ENCODE measurements around the gene SFTA2.
"Not testable (repeated sequence)": the region's sequence is repeated elsewhere in the genome, so short reads cannot be mapped to it uniquely, and the experiment has no call there.

Gene SFTA2

DNA sequence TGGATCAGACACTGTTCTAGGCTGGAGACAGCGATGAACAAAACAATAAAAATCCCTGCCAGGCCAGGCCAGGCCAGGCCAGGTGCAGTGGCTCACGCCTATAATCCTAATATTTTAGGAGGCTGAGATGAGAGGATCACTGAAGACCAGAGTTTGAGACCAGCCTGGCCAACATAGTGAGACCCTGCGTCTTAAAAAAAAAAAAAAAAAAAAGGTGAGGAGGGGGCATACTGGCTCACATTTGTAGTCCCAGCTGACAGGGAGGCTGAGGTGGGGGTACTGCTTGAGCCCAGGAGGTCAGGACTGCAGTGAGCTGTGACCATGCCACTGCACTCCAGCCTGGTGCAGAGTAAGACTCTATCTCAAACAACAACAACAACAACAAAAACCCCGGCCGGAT, 13.3 kb upstream of the SFTA2 start:
- H3K4me3 ChIP-seq (ENCODE audit: low read length): no peak overlapping the region

DNA sequence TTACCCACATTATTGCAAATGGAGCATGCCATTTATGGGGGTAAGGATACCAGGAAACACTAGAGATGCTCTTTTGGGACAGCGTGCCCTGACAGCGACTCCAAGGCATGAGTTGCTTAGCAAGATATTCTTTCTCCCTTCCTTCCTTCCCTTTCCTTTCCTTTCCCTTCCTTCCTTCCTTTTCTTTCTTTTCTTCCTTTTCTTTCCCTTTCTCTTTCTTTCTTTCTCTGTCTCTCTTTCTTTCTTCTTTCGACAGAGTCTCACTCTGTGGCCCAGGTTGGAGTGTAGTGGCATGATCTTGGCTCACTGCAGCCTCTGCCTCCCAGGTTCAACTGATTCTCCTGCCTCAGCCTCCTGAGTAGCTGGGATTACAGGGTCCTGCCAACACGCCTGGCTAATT, 12.1 kb upstream of the SFTA2 start:
- DNase-seq (ENCODE audit: low read depth, low spot score): no peak
- no peak overlapping the region for H3K4me3 ChIP-seq (ENCODE audit: low read length)

More for the DNA sequence above, 13.3 kb upstream of the SFTA2 start:
- DNase-seq (ENCODE audit: low read depth, low spot score): no peak

DNA sequence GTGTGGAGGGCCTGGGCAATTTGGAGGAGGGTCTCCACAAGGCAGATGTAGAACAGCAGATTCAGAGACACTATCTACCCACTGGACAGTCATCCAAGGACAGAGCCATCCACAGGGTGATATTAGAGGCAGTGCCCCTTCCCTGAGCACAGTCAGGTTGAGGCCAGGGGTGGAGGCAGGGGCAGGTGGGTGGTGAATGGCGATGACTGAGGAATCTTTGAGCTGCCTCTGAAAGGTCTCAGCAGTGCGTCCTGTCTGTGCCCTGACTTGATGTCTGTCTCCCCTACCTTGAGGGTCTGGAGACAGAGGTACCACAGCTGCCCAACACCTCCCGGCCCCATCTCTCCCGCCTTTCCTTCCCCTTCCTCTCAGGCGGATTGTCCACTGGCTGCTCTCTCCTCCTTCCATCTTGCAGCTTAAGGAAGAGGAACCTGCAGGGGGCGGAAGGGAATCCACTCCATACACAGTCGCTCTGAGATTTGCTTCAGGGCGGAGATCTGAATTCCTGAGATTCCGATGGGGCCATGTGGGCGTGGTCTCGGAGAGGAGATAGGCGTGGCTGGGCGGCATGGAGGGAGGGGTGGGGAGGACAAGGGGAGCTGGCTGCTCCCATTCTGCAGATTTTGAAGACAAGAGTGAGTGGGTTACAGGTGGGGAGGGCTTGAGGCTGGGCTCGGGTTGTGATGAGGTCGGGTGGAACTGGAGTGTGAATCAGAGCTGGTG, 10.5 kb upstream of the SFTA2 start:
- no peak overlapping the region for H3K4me3 ChIP-seq (ENCODE audit: low read length)
- no peak for DNase-seq (ENCODE audit: low read depth, low spot score)

DNA sequence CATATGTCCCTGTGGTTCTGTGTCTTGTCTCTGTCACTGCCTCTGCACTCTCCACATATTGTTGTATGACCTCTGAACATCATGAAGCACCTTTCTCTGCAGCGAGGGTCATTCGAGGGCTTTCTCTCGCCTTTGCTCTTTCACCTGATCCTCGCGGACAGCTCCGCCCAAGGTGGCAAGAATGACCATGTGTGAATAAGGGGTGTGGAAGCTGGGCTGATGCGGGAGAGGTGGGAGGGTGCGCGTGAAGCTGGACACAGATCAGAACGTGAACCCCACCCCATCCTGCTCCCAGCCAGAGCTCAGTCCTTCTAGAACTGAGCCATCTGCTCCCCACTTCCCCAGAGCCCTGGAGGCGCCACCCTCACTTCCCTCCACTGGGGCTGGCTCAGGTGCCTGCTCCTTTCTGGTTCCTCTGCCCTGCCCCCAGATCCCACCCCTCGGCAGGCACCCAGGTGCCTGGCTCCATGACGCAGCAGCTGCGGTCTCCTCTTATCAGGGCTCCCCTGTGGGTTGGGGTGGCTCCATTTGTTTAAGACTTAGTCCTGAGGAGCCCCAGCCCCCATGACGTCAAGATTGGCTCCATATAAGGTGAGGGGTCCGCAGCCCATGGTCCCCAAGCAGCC, 8.5 kb upstream of the SFTA2 start, which contains the start of gene MUCL3:
Gene MUCL3 (plus strand): TSS at position 613 of the 626 bp plus-strand sequence. CDS start 27 bp downstream, outside the sequence.
- H3K4me3 ChIP-seq (ENCODE audit: low read length): no peak within 1 kb of the TSS
- DNase-seq (ENCODE audit: low read depth, low spot score): no peak

DNA sequence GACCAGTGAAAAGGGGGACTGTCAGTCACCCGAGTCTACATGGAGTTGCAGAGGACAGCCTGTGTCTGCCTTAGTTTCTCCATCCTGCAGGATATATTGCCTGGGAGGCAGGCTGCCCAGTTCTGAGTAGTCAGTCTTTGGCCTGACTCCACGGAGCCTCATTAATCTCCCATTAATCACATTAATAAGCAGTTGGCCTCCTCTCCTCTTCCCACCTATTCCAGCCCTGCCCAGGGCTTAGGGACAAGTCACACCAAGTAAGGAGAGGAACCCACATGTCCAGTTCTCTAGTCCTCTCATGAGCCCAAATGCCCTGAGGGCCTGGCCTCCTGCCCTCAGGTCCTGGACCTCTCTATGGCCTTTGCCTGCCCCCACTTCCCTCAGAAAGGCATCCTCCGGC, 7.5 kb upstream of the SFTA2 start:
- DNase-seq (ENCODE audit: low read depth, low spot score): no peak
- no peak overlapping the region for H3K4me3 ChIP-seq (ENCODE audit: low read length)

DNA sequence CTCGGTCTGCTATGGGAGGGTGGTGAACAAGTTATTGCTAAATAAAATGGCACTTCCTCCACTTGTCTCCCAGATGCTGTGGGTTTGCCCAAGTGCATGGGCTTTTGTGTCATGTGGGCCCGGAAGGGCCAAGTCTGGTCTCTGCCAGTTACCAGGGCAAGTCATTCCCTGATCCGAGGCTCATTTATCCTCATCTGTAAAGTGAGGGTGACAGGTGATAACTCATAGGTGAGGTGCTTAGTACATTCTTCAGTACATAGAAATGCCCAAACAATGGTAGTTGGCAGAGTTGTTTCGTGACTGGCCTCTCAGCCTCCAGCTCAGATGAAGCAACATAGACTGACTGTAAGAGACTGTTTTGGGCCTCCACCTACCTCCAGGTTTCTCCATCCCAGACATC, 6.8 kb upstream of the SFTA2 start:
- H3K4me3 ChIP-seq (ENCODE audit: low read length): no peak overlapping the region
- no peak for DNase-seq (ENCODE audit: low read depth, low spot score)

DNA sequence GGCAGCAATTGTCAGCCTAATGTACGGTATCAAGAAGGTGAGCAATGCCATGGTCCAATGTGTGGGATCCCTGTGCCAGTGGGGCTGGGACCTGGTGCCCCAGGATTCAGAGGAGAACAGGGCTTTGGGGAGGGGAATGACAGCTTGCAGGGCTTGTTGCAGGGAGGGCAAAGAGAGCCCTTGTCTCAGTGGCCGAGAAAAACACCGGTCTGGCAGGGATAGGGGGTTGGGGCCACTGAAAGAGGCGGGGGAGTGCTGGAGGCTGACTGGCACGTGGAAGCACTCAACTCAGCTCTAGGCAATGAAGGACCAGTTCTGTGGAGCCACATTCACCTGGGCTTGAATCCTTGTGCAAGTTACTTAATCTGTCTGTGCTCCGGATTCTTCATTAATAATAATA, 5.3 kb upstream of the SFTA2 start:
- no peak for DNase-seq (ENCODE audit: low read depth, low spot score)

DNA sequence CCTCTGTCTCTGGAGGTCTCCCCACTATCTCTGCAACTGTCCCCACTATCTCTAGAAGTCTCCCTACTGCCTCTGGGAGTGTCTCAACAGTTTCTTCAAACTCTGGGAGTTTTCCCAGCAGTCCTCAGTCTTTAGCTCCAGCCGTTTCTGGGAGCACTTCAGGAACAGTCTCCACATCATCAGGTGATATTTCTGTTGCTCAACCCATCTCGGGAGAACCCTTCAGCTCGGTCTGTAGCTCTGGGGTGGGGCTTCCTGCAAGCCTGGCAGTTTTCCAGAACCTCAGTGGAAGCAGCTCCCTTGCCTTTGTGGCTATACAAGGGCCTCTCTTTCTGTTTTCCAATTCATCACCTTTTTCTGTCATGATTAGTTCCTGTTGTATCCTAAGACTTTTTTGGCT, 3.0 kb upstream of the SFTA2 start:
- H3K4me3 ChIP-seq (ENCODE audit: low read length): no peak overlapping the region
- DNase-seq (ENCODE audit: low read depth, low spot score): no peak

More for the DNA sequence above, 5.3 kb upstream of the SFTA2 start:
- H3K4me3 ChIP-seq (ENCODE audit: low read length): no peak overlapping the region

DNA sequence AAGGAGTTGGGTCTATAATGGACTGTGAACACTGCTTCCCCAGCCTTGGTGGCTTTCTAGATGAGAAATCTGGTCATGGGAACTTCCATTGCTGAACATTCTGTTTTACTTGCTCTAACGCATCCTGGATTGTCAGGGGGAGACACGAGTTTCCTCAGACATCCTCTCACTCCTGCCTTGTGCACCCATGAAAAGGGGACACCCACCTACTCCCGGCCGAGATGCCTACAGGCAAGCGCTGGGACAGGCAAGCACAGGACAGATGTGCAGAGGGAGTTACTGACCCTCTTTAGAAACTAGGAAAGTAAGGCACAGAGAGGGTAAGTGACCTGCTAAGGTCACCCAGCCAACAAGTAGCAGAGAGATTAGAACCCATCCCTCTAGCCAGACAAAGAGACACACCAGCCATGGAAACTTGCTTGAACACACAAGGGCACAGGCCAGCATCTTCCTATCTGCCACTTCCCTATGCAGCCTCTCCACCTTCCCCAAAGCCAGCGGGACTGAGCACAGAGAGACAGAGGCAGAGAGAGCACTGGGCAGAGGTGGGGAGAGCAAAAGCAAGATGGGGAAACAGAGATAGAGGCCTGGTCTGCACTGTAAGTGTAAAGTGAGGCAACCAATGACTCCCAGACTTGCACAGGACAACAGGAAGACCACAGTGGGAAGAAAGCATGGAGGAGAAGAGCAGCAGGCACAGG, 845 bp upstream of the SFTA2 start:
- DNase-seq (ENCODE audit: low read depth, low spot score): no peak
- no peak overlapping the region for H3K4me3 ChIP-seq (ENCODE audit: low read length)

DNA sequence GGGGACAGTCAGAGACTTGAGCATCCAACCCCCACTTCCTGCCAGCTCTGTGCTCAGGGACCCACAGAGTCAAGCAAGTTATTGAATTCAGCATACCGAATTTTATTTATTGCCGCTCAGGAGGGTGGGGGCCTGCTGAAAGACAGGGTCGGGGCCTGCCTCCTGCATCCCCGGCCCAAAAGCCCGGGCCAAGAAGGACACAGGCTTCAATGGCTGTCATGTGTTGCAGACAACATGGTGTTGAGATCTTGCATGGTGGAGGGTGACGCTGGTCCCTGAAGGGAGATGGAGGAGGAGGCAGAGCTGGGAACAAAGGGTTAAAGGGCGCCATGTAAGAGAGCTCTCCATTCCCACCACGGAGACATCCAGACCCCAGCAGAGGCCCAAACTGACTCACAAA, 698 bp downstream of the SFTA2 start:
- no peak for DNase-seq (ENCODE audit: low read depth, low spot score)
- no peak overlapping the region for H3K4me3 ChIP-seq (ENCODE audit: low read length)

DNA sequence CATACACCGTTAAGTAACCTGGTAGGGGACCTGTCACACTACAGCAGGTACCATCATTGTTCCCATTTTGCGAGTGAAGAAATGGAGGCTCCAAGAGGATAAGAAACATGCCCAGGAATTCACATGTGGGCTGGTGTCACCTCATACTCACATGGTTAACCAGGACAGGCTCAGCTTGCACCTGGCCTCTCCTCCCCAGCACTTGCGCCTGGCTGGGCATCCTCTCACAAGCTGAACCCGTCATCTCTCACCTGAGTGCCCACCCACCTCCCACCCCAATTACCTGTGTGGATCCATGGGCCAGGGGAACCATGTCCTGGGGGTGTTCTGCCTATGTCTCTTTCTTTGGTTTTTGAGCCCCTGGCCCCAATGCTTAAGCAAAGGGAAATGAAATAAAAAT, 1.5 kb downstream of the SFTA2 start:
- H3K4me3 ChIP-seq (ENCODE audit: low read length): no peak overlapping the region
- no peak for DNase-seq (ENCODE audit: low read depth, low spot score)

DNA sequence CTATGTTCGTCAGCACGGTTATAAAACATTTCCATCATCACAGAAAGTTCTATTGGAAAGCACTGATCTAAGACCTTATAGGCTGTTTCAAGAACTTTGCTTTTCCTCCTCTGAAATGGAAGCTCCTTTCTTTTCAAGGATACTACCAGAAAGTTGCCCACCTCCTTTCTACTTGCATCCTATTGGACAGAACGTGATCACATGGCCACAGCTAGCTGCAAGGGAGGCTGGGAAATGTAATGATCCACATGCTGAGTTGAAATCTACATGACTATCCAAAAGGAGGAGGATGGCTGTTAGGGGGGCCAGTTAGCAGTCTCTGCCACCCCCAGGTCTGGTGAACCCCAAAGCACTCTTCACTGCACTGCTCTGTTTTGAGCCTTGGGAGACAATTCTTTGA, 3.3 kb downstream of the SFTA2 start:
- DNase-seq (ENCODE audit: low read depth, low spot score): no peak
- no peak overlapping the region for H3K4me3 ChIP-seq (ENCODE audit: low read length)

DNA sequence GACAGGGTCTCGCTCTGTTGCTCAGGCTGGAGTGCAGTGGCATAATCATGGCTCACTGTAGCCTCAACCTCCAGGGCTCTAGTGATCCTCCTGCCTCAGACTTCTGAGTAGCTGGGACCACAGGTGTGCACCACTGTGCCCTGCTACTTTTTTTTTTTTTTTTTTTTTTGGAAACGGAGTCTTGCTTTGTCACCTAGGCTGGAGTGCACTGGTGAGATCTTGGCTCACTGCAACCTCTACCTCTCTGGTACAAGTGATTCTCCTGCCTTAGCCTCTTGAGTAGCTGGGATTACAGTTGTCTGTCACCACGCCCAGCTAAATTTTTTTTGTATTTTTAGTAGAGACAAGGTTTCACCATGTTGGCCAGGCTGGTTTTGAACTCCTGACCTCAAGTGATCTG, 4.9 kb downstream of the SFTA2 start:
- not testable (repeated sequence) for DNase-seq (ENCODE audit: low read depth, low spot score); H3K4me3 ChIP-seq (ENCODE audit: low read length)

DNA sequence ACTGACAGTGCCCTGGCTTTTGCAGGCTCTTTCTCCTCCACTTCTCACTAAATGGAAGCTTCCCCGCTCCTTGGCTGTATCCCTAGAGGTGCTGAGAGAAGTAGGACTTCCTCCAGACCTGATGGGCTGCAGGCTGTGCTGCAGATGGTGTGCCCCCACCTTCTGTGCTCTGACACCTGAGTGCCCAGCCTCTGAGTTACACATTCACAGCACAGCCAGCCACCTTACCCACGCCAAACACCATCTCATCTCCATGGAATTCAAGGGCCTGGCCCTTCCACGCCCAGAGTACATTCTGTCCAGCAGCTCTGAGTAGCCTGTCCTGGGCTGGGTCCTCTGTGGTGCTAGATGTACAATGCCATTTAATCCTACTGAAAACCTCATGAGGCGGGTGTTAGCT, 5.3 kb downstream of the SFTA2 start:
- H3K4me3 ChIP-seq (ENCODE audit: low read length): no peak overlapping the region
- DNase-seq (ENCODE audit: low read depth, low spot score): no peak

DNA sequence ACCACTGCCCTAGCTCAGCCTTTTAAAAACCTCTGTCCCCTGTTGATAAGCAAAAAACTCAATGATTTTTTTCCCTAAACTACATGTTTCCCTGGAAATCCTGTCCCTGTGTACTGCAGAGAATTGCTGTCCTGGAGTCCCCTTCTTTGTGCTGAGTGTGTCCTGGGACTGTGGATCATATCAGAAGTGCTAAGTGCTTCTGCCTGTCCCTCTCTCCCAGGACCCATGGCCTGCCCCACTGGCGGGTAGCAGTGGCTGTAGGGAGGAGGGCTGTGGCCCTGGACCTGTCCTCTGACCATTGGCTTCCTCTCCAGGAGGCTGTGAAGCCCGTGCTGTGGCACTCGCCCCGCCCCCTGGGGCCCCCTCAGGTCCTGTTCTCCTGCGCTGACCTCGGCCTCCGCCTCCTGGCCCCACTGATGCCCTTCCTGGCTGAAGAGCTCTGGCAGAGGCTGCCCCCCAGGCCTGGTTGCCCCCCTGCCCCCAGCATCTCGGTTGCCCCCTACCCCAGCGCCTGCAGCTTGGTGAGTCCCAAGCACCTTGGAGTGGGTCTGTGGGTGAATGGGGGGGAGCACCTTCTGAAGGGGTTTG, 7.8 kb downstream of the SFTA2 start:
- DNase-seq (ENCODE audit: low read depth, low spot score); H3K4me3 ChIP-seq (ENCODE audit: low read length): not testable (repeated sequence)

DNA sequence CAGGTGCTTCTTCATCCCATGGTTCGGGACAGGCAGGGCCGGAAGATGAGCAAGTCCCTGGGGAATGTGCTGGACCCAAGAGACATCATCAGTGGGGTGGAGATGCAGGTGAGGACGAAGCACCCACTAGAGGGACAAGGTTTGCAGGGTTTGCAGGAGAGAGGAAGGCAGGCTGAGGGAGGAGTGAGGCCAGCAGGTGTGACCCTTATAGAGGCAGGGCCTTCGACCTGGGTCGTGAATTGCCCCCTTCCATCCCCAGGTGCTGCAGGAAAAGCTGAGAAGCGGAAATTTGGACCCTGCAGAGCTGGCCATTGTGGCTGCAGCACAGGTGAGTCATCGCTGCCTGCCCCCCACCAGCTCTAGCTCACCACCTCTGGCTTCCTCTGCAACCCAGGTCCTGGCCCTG, 9.5 kb downstream of the SFTA2 start:
- DNase-seq (ENCODE audit: low read depth, low spot score): no peak
- H3K4me3 ChIP-seq (ENCODE audit: low read length): no peak overlapping the region

DNA sequence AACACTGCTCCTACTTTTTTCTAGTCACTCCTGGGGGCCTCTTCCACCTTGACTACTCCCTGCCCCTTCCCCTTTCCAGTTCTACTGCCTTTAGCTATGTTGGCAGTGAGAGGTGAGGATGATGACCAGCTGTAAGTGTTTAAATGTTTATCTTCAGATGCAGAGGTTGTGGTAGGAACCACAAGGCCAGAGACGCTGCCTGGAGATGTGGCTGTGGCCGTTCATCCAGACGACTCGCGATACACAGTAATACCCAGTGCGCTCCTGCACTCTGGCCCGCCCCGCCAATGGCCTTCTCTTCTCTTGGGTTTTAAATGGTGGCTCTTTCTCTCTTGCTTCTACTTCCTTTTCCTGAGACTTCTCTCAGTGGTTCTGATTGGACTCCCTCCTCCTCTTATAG, 13.3 kb downstream of the SFTA2 start:
- H3K4me3 ChIP-seq (ENCODE audit: low read length): no peak overlapping the region
- no peak for DNase-seq (ENCODE audit: low read depth, low spot score)

DNA sequence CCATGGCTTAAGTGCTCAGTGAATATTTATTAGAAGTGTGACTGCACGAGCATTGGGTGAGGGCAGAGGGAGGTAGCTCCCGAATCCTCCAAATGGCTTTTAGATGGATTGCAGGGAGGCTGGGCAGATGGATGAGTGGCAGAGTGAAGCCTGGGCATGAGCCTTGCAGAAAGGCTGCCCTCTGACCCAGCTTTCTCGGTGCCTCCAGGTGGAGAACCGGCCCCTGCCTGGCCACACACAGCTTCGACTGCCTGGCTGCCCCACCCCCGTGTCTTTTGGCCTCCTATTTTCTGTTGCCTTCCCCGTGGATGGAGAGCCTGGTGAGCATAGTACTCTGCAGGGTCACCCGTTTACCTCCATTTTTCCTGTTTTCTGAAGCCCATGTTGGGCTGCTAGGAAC, 14.5 kb downstream of the SFTA2 start:
- H3K4me3 ChIP-seq (ENCODE audit: low read length): no peak overlapping the region
- no peak for DNase-seq (ENCODE audit: low read depth, low spot score)

DNA sequence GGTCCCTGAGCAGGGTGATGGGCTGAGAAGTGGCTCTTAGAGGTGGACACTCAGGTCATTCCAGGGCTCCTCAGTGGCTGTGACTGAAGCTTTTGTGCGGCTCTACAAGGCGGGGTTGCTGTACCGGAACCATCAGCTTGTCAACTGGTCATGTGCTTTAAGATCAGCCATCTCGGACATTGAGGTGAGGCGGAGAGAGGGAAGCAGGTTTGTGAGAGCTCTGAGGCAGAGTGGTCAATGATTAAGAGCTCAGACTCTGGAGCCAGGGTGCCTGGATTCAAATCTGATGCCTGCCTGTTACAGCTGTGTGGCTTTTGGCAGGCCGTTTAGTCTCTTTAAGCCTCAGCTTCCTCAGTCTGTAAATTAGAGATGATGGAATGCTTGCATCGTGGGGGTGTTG, 14.9 kb downstream of the SFTA2 start:
- DNase-seq (ENCODE audit: low read depth, low spot score): no peak
- no peak overlapping the region for H3K4me3 ChIP-seq (ENCODE audit: low read length)

DNA sequence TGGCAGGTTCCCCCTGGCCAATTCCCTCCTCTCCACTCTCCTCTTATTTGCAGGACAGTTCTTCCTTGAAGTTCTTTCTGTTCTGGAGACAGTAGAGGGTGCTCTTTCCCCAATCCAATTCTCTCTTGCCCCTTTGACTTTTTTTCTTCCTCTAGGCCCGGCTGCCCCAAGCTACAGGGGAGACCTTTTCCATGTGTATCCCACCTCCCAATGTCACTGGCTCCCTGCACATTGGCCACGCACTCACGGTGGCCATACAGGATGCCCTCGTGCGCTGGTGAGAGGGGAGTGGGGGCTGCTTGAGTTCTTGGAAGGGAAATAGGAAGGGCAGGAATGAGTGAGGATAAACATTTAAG, 16.4 kb downstream of the SFTA2 start:
- H3K4me3 ChIP-seq (ENCODE audit: low read length): no peak overlapping the region
- peak; percentile 41 for DNase-seq (ENCODE audit: low read depth, low spot score)
